ENCODE results near the gene DCAF7.

The DCAF7 gene

GRCh38 chr17:63546308-63547082 is 3.8 kb upstream of the DCAF7 start:
- no peak for DNase-seq

- no peak for DNase-seq
Observed at GRCh38 chr17:63547083-63547523, 3.2 kb upstream of the DCAF7 start.

GRCh38 chr17:63549289-63549945 is 860 bp upstream of the DCAF7 start:
- DNase-seq, result peak; percentile 59 to 69

GRCh38 chr17:63550817-63551639 is 751 bp downstream of the DCAF7 start:
- peak; percentile 63 to 72 for DNase-seq

GRCh38 chr17:63552211-63552610 is 1.9 kb downstream of the DCAF7 start:
- no peak for DNase-seq

- DNase-seq, result peak; percentile 72 to 79
Observed at GRCh38 chr17:63555500-63556156, 5.4 kb downstream of the DCAF7 start.

- no peak for DNase-seq
Observed at GRCh38 chr17:63557416-63557815, 7.1 kb downstream of the DCAF7 start.

GRCh38 chr17:63558441-63558840 is 8.2 kb downstream of the DCAF7 start:
- no peak for DNase-seq

GRCh38 chr17:63561819-63562218 is 11.5 kb downstream of the DCAF7 start:
- DNase-seq, result no peak

GRCh38 chr17:63563339-63563738 is 13.1 kb downstream of the DCAF7 start:
- DNase-seq, result no peak

GRCh38 chr17:63564562-63564961 is 14.3 kb downstream of the DCAF7 start:
- DNase-seq, result no peak

GRCh38 chr17:63567229-63567628 is 17.0 kb downstream of the DCAF7 start:
- no peak for DNase-seq

- no peak for DNase-seq
Observed at GRCh38 chr17:63568563-63568962, 18.3 kb downstream of the DCAF7 start.

- DNase-seq, result no peak
Observed at GRCh38 chr17:63571632-63572310, 21.5 kb downstream of the DCAF7 start.

- peak in 1 of 2 experiments; percentile 20 for DNase-seq
Observed at GRCh38 chr17:63573634-63574033, 23.4 kb downstream of the DCAF7 start.

- DNase-seq, result no peak
Observed at GRCh38 chr17:63578027-63578768, 27.9 kb downstream of the DCAF7 start.

GRCh38 chr17:63578769-63579111 is 28.5 kb downstream of the DCAF7 start:
- DNase-seq, result no peak

- no peak for DNase-seq
Observed at GRCh38 chr17:63579633-63580032, 29.4 kb downstream of the DCAF7 start.

- DNase-seq, result no peak
Observed at GRCh38 chr17:63587770-63588169, 37.5 kb downstream of the DCAF7 start.

GRCh38 chr17:63588797-63589196 is 38.5 kb downstream of the DCAF7 start:
- no peak for DNase-seq

- no peak for DNase-seq
Observed at GRCh38 chr17:63589646-63590045, 39.4 kb downstream of the DCAF7 start.

GRCh38 chr17:63592797-63593196 is 42.5 kb downstream of the DCAF7 start:
- no peak for DNase-seq

Data from Kasumi-1 (cell line).